MCF 10A (cell line): ENCODE data around the gene BUB1B. TPM values are rescaled to one million over a fixed set of nuclear protein-coding genes. Genes with fewer than 3 reads are reported as not detected.
"Not testable (repeated sequence)": the region's sequence is repeated elsewhere in the genome, so short reads cannot be mapped to it uniquely, and the experiment has no call there.

Experiments used
- BruUV-seq: library from RNA; stranded (reverse); fragments of 400-500 nt; replicated peaks from 2 replicates; lab custom pipeline; 2021; lab: Mats Ljungman, UMichigan
- CTCF ChIA-PET: fragments of 300-600 bp; sonication (Branson Sonifier 250); formaldehyde crosslinking; extraction: SDS; loops from one replicate; lab custom pipeline; 2021; ENCODE audit warnings: antibody characterized with exemption, inconsistent platforms; lab: Yijun Ruan, JAX
- POLR2A ChIA-PET: fragments of 300-600, 350-650 bp; sonication (Branson Sonifier 250); formaldehyde crosslinking; extraction: SDS; loops from one replicate; lab custom pipeline; 2020; ENCODE audit warnings: antibody characterized with exemption, inconsistent platforms; lab: Yijun Ruan, JAX
- DNase-seq: peaks from one replicate; pipeline ENCODE4 v3.0.0-alpha.2; 2018; ENCODE audit not compliant: unreplicated experiment
- H3K27ac Mint-ChIP-seq: one replicate; pipeline ENCODE4 v1.8.0; 2022; ENCODE audit warnings: mild to moderate bottlenecking, low read depth, mixed read lengths; ENCODE audit not compliant: unreplicated experiment
- H3K27me3 Mint-ChIP-seq: one replicate; pipeline ENCODE4 v1.8.0; 2022; ENCODE audit warnings: mixed read lengths; ENCODE audit not compliant: insufficient read depth, unreplicated experiment
- H3K36me3 Mint-ChIP-seq: one replicate; pipeline ENCODE4 v1.8.0; 2022; ENCODE audit warnings: mild to moderate bottlenecking, moderate library complexity, mixed read lengths; ENCODE audit not compliant: insufficient read depth, unreplicated experiment
- H3K4me1 Mint-ChIP-seq: one replicate; pipeline ENCODE4 v1.8.0; 2022; ENCODE audit warnings: mixed read lengths; ENCODE audit not compliant: insufficient read depth, unreplicated experiment
- H3K4me3 Mint-ChIP-seq: one replicate; pipeline ENCODE4 v1.8.0; 2022; ENCODE audit warnings: mild to moderate bottlenecking, moderate library complexity, mixed read lengths; ENCODE audit not compliant: unreplicated experiment
- H3K9me3 Mint-ChIP-seq: one replicate; pipeline ENCODE4 v1.8.0; 2022; ENCODE audit warnings: mixed read lengths; ENCODE audit not compliant: unreplicated experiment
- intact Hi-C: fragments of 100-400 bp; cut with micrococcal nuclease; formaldehyde crosslinking; loops from 2 replicates; pipeline ENCODE4 v1.14.1; 2022
- total RNA-seq: library from RNA; stranded (reverse); gene quantifications from 2 replicates; pipeline ENCODE4 v1.2.3, GENCODE V29; 2022
- TF ChIP-seq, protein P1 (sequence below): fragments of 200-600 bp; IDR thresholded peaks from one replicate; pipeline ENCODE4 v1.8.0; 2022; ENCODE audit warnings: antibody characterized with exemption, mild to moderate bottlenecking; ENCODE audit not compliant: unreplicated experiment

Gene BUB1B
- total RNA-seq, 1 experiment from 2014 or later = 30.9 TPM

DNA sequence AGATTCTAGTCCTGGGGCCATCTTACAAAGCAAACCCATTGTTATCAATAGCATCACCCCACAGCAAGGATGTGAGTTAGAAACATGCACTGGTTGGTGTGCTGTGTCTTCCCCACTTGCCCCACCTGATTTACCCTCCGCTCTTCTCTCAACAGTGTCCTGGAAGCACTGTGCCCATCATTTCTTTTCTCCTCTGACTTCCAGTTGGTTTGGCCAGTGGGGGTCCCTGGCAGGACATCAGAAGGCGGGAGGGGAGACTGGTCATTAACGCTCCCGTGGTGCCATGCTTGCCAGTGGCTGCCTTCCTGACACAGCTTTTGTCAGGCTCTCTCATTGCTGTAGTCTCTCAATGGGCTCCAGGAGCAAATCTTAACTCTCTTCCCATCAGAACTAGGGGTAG, 11.5 kb upstream of the BUB1B start:
- peaks cover 23% of the 10 kb centered on the region for H3K4me1 Mint-ChIP-seq
- intact Hi-C loops = no loop called here
- no peaks in the 10 kb centered on the region for H3K9me3 Mint-ChIP-seq
- BruUV-seq = no TSS peak
- POLR2A ChIA-PET = interaction anchor here (1.4 to 1.7 kb wide), 2 partner anchors 10 to 62 kb away, joined by 3 to 6 read pairs; no protein-coding TSS in a partner anchor
- TF ChIP-seq, protein P1, sequence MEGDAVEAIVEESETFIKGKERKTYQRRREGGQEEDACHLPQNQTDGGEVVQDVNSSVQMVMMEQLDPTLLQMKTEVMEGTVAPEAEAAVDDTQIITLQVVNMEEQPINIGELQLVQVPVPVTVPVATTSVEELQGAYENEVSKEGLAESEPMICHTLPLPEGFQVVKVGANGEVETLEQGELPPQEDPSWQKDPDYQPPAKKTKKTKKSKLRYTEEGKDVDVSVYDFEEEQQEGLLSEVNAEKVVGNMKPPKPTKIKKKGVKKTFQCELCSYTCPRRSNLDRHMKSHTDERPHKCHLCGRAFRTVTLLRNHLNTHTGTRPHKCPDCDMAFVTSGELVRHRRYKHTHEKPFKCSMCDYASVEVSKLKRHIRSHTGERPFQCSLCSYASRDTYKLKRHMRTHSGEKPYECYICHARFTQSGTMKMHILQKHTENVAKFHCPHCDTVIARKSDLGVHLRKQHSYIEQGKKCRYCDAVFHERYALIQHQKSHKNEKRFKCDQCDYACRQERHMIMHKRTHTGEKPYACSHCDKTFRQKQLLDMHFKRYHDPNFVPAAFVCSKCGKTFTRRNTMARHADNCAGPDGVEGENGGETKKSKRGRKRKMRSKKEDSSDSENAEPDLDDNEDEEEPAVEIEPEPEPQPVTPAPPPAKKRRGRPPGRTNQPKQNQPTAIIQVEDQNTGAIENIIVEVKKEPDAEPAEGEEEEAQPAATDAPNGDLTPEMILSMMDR = no peak
- H3K4me3 Mint-ChIP-seq = no peak overlapping the region
- no peak for DNase-seq
- CTCF ChIA-PET = interaction anchor here (0.6 to 1.6 kb wide), 4 partner anchors 36 to 102 kb away, joined by 3 to 7 read pairs (median 3); no protein-coding TSS in a partner anchor
- H3K36me3 Mint-ChIP-seq = no peaks in the 10 kb centered on the region
- no peaks in the 10 kb centered on the region for H3K27me3 Mint-ChIP-seq
- H3K27ac Mint-ChIP-seq = no peak overlapping the region

DNA sequence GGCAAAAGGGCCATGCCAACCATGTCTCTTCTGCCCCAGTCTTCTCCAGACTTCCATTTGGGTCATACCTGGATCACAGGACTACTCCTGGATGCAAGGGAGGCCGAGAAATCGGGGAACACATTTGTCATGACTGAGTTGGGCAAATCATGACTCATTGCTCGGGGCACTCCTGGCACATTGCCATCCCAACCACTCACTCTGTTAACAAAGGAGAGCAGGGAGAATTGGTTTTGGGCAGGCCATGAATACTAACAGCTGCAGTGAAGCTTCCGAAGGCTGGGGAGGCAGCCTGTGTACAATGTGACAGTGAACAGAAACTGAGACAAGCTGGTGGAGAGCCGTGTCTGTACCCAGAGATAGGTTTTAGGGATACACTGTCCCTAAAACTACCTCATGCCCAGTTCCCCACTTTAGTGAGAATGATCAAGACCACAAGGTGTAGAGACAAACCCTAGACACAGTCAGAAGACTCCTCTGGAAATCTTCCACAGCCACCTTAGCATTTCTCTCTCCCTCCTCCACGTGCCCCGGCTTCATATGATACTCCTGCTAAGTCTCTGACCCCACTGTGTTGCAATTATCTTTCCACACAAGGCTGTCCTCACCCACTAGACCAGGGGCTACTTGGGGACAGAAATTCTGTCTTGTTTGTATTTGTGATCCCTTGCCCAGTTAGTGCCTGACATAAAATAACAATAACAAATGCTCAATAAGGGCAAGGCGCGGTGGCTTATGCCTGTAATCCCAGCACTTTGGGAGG, 10.5 kb upstream of the BUB1B start:
- H3K4me1 Mint-ChIP-seq = peaks cover 23% of the 10 kb centered on the region
- POLR2A ChIA-PET = interaction anchor here (0.6 to 2.1 kb wide), 6 partner anchors 9 to 362 kb away, joined by 3 to 6 read pairs (median 4); partner anchors contain the start of gene BMF
- TF ChIP-seq, protein P1 = no peak
- H3K27me3 Mint-ChIP-seq = no peaks in the 10 kb centered on the region
- H3K36me3 Mint-ChIP-seq = no peaks in the 10 kb centered on the region
- CTCF ChIA-PET = interaction anchor here (0.6 to 1.6 kb wide), 4 partner anchors 37 to 103 kb away, joined by 3 to 7 read pairs (median 3); no protein-coding TSS in a partner anchor
- no peaks in the 10 kb centered on the region for H3K9me3 Mint-ChIP-seq
- no peak overlapping the region for H3K4me3 Mint-ChIP-seq
- H3K27ac Mint-ChIP-seq = peak overlapping the region; percentile 86
- peak; percentile 96 for DNase-seq
- no TSS peak for BruUV-seq
- intact Hi-C loops = no loop called here

DNA sequence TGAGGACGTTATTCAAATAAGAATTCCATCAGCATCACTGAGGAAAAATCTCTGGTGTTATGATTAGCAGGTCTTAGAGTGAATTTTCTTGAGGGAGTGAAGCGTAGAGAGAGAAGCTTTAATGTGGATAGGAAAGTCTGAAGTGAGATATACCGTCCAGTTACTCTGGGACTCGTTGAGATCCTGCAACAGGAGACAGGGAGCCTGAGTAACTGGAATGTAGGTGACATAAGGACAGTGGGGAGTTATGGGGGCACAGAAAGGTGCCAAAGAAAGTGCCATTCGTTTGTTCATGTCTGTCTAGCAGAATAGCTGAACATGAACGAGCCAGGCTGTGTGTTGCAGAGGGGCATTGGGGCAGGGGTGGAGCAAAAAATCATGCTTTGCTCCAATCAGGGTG, 9.4 kb upstream of the BUB1B start:
- Mint-ChIP-seq H3K27me3 (no peaks in the 10 kb centered on the region), H3K27ac (no peak overlapping the region), H3K4me3 (no peak overlapping the region), H3K36me3 (no peaks in the 10 kb centered on the region), H3K9me3 (no peaks in the 10 kb centered on the region), H3K4me1 (peaks cover 13% of the 10 kb centered on the region)
- ChIA-PET CTCF (no interaction called here), POLR2A (interaction anchor here (2.1 kb wide), 1 partner anchor 47 kb away, joined by 5 read pairs; no protein-coding TSS in a partner anchor)
- intact Hi-C loops = no loop called here
- TF ChIP-seq, protein P1 = no peak
- BruUV-seq = no TSS peak
- no peak for DNase-seq

DNA sequence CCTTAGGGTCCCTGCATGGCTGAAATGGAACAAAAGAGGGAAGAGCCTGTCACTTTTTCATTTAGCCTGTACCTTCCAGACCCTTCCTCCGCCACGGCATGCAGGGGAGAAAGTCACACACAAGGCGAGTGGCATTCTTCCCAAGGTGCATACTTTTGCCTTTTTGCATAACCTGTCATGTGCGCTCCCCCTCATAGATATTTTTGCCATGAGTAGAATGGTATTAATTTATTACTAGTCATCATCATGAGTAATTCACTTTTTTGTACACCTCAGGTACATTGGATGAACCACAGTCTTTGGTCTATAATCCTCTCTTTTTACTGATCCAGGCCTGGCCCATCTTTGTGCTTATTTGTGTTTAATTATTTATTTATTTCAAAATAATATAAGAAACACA, 8.9 kb upstream of the BUB1B start:
- Mint-ChIP-seq H3K4me1 (peaks cover 13% of the 10 kb centered on the region), H3K9me3 (no peaks in the 10 kb centered on the region), H3K4me3 (no peak overlapping the region), H3K36me3 (no peaks in the 10 kb centered on the region), H3K27me3 (no peaks in the 10 kb centered on the region), H3K27ac (no peak overlapping the region)
- ChIA-PET POLR2A (interaction anchor here (2.1 kb wide), 1 partner anchor 47 kb away, joined by 5 read pairs; no protein-coding TSS in a partner anchor), CTCF (no interaction called here)
- TF ChIP-seq, protein P1 = no peak
- no peak for DNase-seq
- intact Hi-C loops = no loop called here
- no TSS peak for BruUV-seq

DNA sequence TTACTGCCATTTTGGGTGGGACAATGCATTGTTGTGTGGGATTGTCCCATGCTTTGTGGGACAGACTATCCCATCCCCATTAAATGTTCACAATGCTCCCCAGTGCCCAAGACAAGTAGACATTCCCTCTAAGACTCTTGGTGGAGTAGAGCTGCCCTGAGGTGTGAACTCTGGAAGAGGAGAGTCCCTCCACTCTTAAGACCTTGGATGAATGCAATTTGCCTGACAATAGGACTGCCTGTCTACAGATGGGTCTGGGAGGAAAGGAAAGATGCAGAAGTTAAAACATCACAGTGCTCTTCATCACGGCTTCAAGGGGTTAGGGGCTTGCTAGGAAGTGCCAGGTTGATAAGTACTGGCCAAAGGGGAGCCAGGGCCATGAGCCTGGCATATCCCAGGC, 6.0 kb upstream of the BUB1B start:
- H3K27ac Mint-ChIP-seq, H3K27me3 Mint-ChIP-seq, intact Hi-C loops, H3K4me3 Mint-ChIP-seq, POLR2A ChIA-PET, H3K36me3 Mint-ChIP-seq, BruUV-seq, CTCF ChIA-PET, H3K9me3 Mint-ChIP-seq, DNase-seq: not testable (repeated sequence)
- H3K4me1 Mint-ChIP-seq = peaks cover 10% of the 10 kb centered on the region
